IMR-90 (cell line): ENCODE data around the gene TADA1. TPM values are rescaled to one million over a fixed set of nuclear protein-coding genes. Genes with fewer than 3 reads are reported as not detected.

ENCODE experiments used
- ATAC-seq: fragments of 200-7000 bp; cut with Tn5 transposase; 2 replicates; pipeline ENCODE4 v1.9.1; 2020; ENCODE audit warnings: low read depth, mild to moderate bottlenecking, moderate library complexity
- BruUV-seq: library from RNA; stranded (reverse); fragments of 400-500 nt; replicated peaks from 2 replicates; lab custom pipeline; 2021; lab: Mats Ljungman, UMichigan
- CTCF ChIA-PET: fragments of 300-600 bp; formaldehyde crosslinking; extraction: SDS; loops from one replicate; lab custom pipeline; 2021; ENCODE audit warnings: antibody characterized with exemption; lab: Yijun Ruan, JAX
- POLR2A ChIA-PET: fragments of 300-600 bp; sonication (Branson Sonifier 250); formaldehyde crosslinking; loops from one replicate; lab custom pipeline; 2022; ENCODE audit warnings: antibody characterized with exemption; ENCODE audit not compliant: unreplicated experiment; lab: Charles Lee
- DNase-seq: peaks from one replicate; pipeline ENCODE4 v3.0.0; 2013
- H2AFZ ChIP-seq: replicated peaks from 2 replicates; pipeline ENCODE3; 2013; ENCODE audit warnings: low read length, mild to moderate bottlenecking; ENCODE audit not compliant: poor library complexity
- H2AK5ac ChIP-seq: 2 replicates; pipeline ENCODE4 v1.6.1; 2013; ENCODE audit warnings: low read depth, low read length, inconsistent platforms
- H2AK9ac ChIP-seq: replicated peaks from 2 replicates; pipeline ENCODE3; 2013; ENCODE audit warnings: mild to moderate bottlenecking, low read depth, low read length, moderate library complexity; ENCODE audit not compliant: poor library complexity
- H2BK120ac ChIP-seq: 2 replicates; pipeline ENCODE4 v1.6.1; 2013; ENCODE audit warnings: low read depth, low read length, inconsistent platforms
- H2BK15ac ChIP-seq: 3 replicates; pipeline ENCODE4 v1.6.1; 2013; ENCODE audit warnings: low read depth, low read length, inconsistent platforms
- H2BK20ac ChIP-seq: 2 replicates; pipeline ENCODE4 v1.6.1; 2013; ENCODE audit warnings: low read depth, mild to moderate bottlenecking, inconsistent platforms, low read length, moderate library complexity
- H2BK5ac ChIP-seq: 2 replicates; pipeline ENCODE4 v1.6.1; 2013; ENCODE audit warnings: mild to moderate bottlenecking, low read depth, low read length, inconsistent platforms; ENCODE audit not compliant: poor library complexity, severe bottlenecking
- H3K14ac ChIP-seq: replicated peaks from 2 replicates; pipeline ENCODE4 v1.6.1; 2013; ENCODE audit warnings: low read depth, low read length, inconsistent platforms
- H3K18ac ChIP-seq: 2 replicates; pipeline ENCODE4 v1.6.1; 2013; ENCODE audit warnings: low read depth, low read length, control low read depth
- H3K23ac ChIP-seq: 2 replicates; pipeline ENCODE4 v1.6.1; 2013; ENCODE audit warnings: low read depth, low read length, inconsistent platforms
- H3K27ac ChIP-seq: 2 replicates; pipeline ENCODE4 v1.5.1; 2013; ENCODE audit warnings: mild to moderate bottlenecking, control low read depth, low read length; ENCODE audit not compliant: insufficient read depth
- H3K27me3 ChIP-seq: 2 replicates; pipeline ENCODE4 v1.6.1; 2013; ENCODE audit warnings: low read length; ENCODE audit not compliant: control insufficient read depth, insufficient read depth
- H3K36me3 ChIP-seq: 2 replicates; pipeline ENCODE4 v1.6.1; 2013; ENCODE audit warnings: low read length, mixed read lengths; ENCODE audit not compliant: control insufficient read depth, insufficient read depth
- H3K4ac ChIP-seq: 2 replicates; pipeline ENCODE4 v1.6.1; 2013; ENCODE audit warnings: low read depth, low read length, inconsistent platforms
- H3K4me1 ChIP-seq: 2 replicates; pipeline ENCODE4 v1.6.1; 2013; ENCODE audit warnings: low read length, mixed read lengths; ENCODE audit not compliant: control insufficient read depth, insufficient read depth
- H3K4me2 ChIP-seq: 2 replicates; pipeline ENCODE4 v1.6.1; 2013; ENCODE audit warnings: low read depth, mild to moderate bottlenecking, control low read depth, low read length, moderate library complexity
- H3K4me3 ChIP-seq: 2 replicates; pipeline ENCODE4 v1.5.1; 2013; ENCODE audit warnings: low read depth, mild to moderate bottlenecking, control low read depth, low read length, moderate library complexity; ENCODE audit not compliant: insufficient read depth
- H3K56ac ChIP-seq: 2 replicates; pipeline ENCODE4 v1.6.1; 2013; ENCODE audit warnings: low read length, inconsistent platforms; ENCODE audit not compliant: insufficient read depth; ENCODE audit errors: extremely low read depth
- H3K79me1 ChIP-seq, 2 experiments: 2 replicates each; pipeline ENCODE4 v1.6.1; 2013; ENCODE audit warnings: low read length in 2 of 2, inconsistent platforms in 1 of 2, low read depth in 1 of 2
- H3K9ac ChIP-seq: 2 replicates; pipeline ENCODE4 v1.6.1; 2013; ENCODE audit warnings: low read depth, low read length, control low read depth
- H3K9me1 ChIP-seq: 2 replicates; pipeline ENCODE4 v1.6.1; 2013; ENCODE audit warnings: low read length, inconsistent platforms; ENCODE audit not compliant: insufficient read depth
- H3K9me3 ChIP-seq: 2 replicates; pipeline ENCODE4 v1.6.1; 2013; ENCODE audit warnings: low read length; ENCODE audit not compliant: control insufficient read depth, insufficient read depth
- H4K20me1 ChIP-seq: 2 replicates; pipeline ENCODE4 v1.6.1; 2013; ENCODE audit warnings: low read length, inconsistent platforms; ENCODE audit not compliant: insufficient read depth
- H4K5ac ChIP-seq: 2 replicates; pipeline ENCODE4 v1.6.1; 2013; ENCODE audit warnings: mild to moderate bottlenecking, low read depth, low read length, control low read depth
- H4K8ac ChIP-seq, 2 experiments: 2 replicates each; pipeline ENCODE4 v1.6.1; 2013; ENCODE audit warnings: low read depth in 2 of 2, low read length in 2 of 2, control low read depth in 1 of 2, inconsistent platforms in 1 of 2
- H4K91ac ChIP-seq: 2 replicates; pipeline ENCODE4 v1.6.1; 2013; ENCODE audit warnings: low read depth, low read length, inconsistent platforms; ENCODE audit not compliant: insufficient read depth
- CEBPB ChIP-seq: IDR thresholded peaks from 2 replicates; pipeline ENCODE4 v1.6.1; 2012; ENCODE audit warnings: low read depth, low read length, improper control_type of control experiment
- MAFK ChIP-seq: IDR thresholded peaks from 2 replicates; pipeline ENCODE4 v1.6.1; 2012; ENCODE audit warnings: low read depth, low read length, improper control_type of control experiment
- MAZ ChIP-seq: IDR thresholded peaks from 2 replicates; pipeline ENCODE4 v1.6.1; 2012; ENCODE audit warnings: low read depth, mild to moderate bottlenecking, low read length, improper control_type of control experiment, moderate library complexity, borderline replicate concordance
- RAD21 ChIP-seq: IDR thresholded peaks from 2 replicates; pipeline ENCODE4 v1.6.1; 2012; ENCODE audit warnings: low read length, improper control_type of control experiment
- RCOR1 ChIP-seq: IDR thresholded peaks from 2 replicates; pipeline ENCODE4 v1.6.1; 2012; ENCODE audit warnings: mild to moderate bottlenecking, low read length, improper control_type of control experiment; ENCODE audit not compliant: insufficient replicate concordance
- WGBS, 2 experiments: methylation state at CpG; one replicate each; pipeline versions ENCODE4 v1.1.5 to v1.1.7; 2013; ENCODE audit warnings: missing lambda C conversion rate in 2 of 2; ENCODE audit not compliant: insufficient read length in 1 of 2; ENCODE audit errors: extremely low coverage in 2 of 2; 5-methylcytosine and 5-hydroxymethylcytosine counted together
- dilution Hi-C: fragments of 300-500 bp; cut with HindIII; formaldehyde crosslinking; loops from one replicate; pipeline ENCODE4 v1.14.3; 2018; ENCODE audit warnings: low sequenced_read_pairs; ENCODE audit not compliant: unreplicated experiment
- in situ Hi-C: fragments of 300-500 bp; cut with MboI; formaldehyde crosslinking; loops from 3 replicates; pipeline ENCODE4 v1.14.3; 2019; ENCODE audit warnings: low sequenced_read_pairs, inconsistent platforms, mixed read lengths
- intact Hi-C: fragments of 100-400 bp; cut with micrococcal nuclease; formaldehyde crosslinking; loops from 2 replicates; pipeline ENCODE4 v1.10.0; 2022
- polyA plus RNA-seq, 3 experiments: library from polyadenylated mRNA; depleted of rRNA; stranded (reverse); fragments of >200 nt; gene quantifications; 2 replicates each; pipeline ENCODE4 v1.2.3, GENCODE V29; 2012; ENCODE audit warnings: low replicate concordance in 1 of 3
- total RNA-seq: library from RNA; depleted of rRNA; stranded (reverse); fragments of >200 nt; gene quantifications from 2 replicates; pipeline ENCODE4 v1.2.3, GENCODE V29; 2012
- TF ChIP-seq, protein P1 (sequence below): fragments of 150-350 bp; IDR thresholded peaks from 2 replicates; pipeline ENCODE4 v1.6.1; 2017; ENCODE audit warnings: mild to moderate bottlenecking, antibody characterized with exemption, low read length, low read depth

The TADA1 gene
- total and polyA plus RNA-seq, 2 of the 4 experiments (the other 2 are of a cell fraction) = 8.2 to 16.8 TPM

DNA sequence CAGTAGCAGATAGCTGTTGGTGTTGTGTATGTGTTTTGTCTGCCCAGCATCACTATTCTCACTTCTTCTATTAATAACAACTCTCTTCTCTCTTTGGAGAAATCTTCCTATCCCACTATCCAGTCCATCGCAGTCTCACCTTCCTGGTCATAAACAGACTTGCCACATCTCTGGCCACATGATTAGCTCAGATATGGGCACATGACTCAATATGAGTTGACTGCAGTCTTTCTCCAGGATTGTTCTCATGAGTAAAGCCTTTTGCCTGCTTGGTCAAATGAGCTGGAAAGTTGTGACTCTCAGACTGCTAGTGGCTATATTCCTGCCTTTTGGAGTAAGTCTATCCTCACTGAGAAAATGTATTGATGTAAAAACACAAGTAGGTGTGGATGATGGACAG, 32.9 kb upstream of the TADA1 start:
- no peaks in the 10 kb centered on the region for H3K36me3 ChIP-seq
- H3K18ac ChIP-seq = no peak overlapping the region
- H3K27me3 ChIP-seq = peaks cover 2% of the 10 kb centered on the region; the same call in 1 of the 2 replicates
- intact Hi-C loops = loop anchor here (10.0 kb wide), 1 partner anchor 626 kb away; no protein-coding TSS in a partner anchor
- H3K23ac ChIP-seq = no peak overlapping the region
- H3K9me3 ChIP-seq = no peaks in the 10 kb centered on the region
- no peak overlapping the region for H2AK9ac ChIP-seq
- no peak overlapping the region for H2BK15ac ChIP-seq
- H4K5ac ChIP-seq = no peak overlapping the region
- in situ Hi-C loops = no loop called here
- no peak overlapping the region for H4K8ac ChIP-seq
- H3K14ac ChIP-seq = no peak overlapping the region
- peaks cover 3% of the 10 kb centered on the region; the same call in 1 of the 2 replicates for H3K4me1 ChIP-seq
- no peak overlapping the region for H2AK5ac ChIP-seq
- POLR2A ChIA-PET = no interaction called here
- no TSS peak for BruUV-seq
- H4K20me1 ChIP-seq = no peaks in the 10 kb centered on the region
- H3K4me3 ChIP-seq = no peak overlapping the region
- no peak overlapping the region for H2BK5ac ChIP-seq
- H2BK120ac ChIP-seq = no peak overlapping the region
- peak; percentile 4 for DNase-seq
- CTCF ChIA-PET = interaction anchor here (0.9 to 2.4 kb wide), 4 partner anchors 66 to 500 kb away, joined by 3 to 41 read pairs (median 4); no protein-coding TSS in a partner anchor
- TF ChIP-seq MAFK (no peak), CEBPB (no peak), RAD21 (no peak), RCOR1 (no peak), MAZ (no peak)
- TF ChIP-seq, protein P1, sequence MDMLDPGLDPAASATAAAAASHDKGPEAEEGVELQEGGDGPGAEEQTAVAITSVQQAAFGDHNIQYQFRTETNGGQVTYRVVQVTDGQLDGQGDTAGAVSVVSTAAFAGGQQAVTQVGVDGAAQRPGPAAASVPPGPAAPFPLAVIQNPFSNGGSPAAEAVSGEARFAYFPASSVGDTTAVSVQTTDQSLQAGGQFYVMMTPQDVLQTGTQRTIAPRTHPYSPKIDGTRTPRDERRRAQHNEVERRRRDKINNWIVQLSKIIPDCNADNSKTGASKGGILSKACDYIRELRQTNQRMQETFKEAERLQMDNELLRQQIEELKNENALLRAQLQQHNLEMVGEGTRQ = peak; percentile 75; the same call in 1 of the 2 replicates
- no peaks in the 10 kb centered on the region for H3K9me1 ChIP-seq
- no peak overlapping the region for H3K4ac ChIP-seq
- dilution Hi-C loops = no loop called here
- no peak for ATAC-seq
- H4K91ac ChIP-seq = no peak overlapping the region
- no peak overlapping the region for H3K27ac ChIP-seq
- H3K56ac ChIP-seq = no peak overlapping the region
- H3K4me2 ChIP-seq = no peak overlapping the region
- no peaks in the 10 kb centered on the region for H3K79me1 ChIP-seq
- H2AFZ ChIP-seq = no peak overlapping the region
- H3K9ac ChIP-seq = no peak overlapping the region
- no peak overlapping the region for H2BK20ac ChIP-seq
- WGBS, 2 experiments = 100% methylated on average over 1 of the region's 1 CpG; no CpG with 5 or more reads in 1 of the 2 experiments
